ENCODE measurements around the gene TTC39B. TPM values are rescaled to one million over a fixed set of nuclear protein-coding genes. Genes with fewer than 3 reads are reported as not detected.
"Not testable (repeated sequence)": the region's sequence is repeated elsewhere in the genome, so short reads cannot be mapped to it uniquely, and the experiment has no call there.

TTC39B gene
- polyA plus RNA-seq, 6 donors from 2014 or later, result 0.19 to 6.7 (median 3.2) TPM

DNA sequence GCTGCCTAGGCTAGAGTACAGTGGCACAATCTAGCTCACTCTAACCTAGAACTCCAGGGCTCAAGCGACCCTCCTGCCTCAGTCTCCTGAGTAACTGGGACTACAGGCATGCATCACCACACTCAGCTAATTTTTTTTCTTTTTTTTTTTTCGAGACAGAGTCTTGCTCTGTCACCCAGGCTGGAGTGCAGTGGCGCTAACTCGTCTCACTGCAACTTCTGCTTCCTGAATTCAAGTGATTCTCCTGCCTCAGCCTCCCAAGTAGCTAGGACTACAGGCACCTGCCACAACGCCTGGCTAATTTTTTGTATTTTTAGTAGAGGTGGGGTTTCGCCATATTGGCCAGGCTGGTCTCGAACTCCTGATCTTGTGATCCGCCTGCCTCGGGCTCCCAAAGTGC lies 12.6 kb upstream of the TTC39B start:
- Mint-ChIP-seq H3K36me3 (peaks cover 0 to 17% of the 10 kb centered on the region in 2 donors), H3K9me3 (peaks cover 6 to 22% (median 18%) of the 10 kb centered on the region in 7 donors), H3K27me3 (peaks cover 7 to 13% (median 10%) of the 10 kb centered on the region in 3 donors)
- H3K4me3 Mint-ChIP-seq; DNase-seq; H3K4me1 Mint-ChIP-seq; ATAC-seq (ENCODE audit: low read depth in 2 of 2); H3K27ac Mint-ChIP-seq: not testable (repeated sequence)

DNA sequence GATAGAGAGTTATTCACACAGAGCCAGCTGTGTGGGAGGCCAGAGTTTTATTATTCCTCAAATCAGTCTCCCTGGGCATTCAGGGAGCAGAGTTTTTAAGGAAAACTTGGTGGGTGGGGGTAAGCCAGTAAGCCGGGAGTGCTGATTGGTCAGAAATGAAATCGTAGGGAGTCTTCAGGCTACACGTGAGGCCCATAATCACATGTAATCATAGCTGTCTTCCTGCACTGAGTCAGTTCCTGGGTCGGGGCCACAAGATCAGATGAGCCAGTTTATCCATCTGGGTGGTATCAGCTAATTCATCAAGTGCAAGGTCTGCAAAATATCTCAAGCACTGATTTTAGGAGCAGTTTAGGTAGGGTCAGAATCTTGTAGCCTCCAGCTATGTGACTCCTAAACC lies 10.8 kb upstream of the TTC39B start:
- Mint-ChIP-seq H3K27ac (no peak overlapping the region), H3K27me3 (peaks cover 4 to 17% (median 8%) of the 10 kb centered on the region in 3 donors), H3K4me1 (no peaks in the 10 kb centered on the region), H3K36me3 (peaks cover 0 to 7% of the 10 kb centered on the region in 2 donors), H3K4me3 (no peak overlapping the region), H3K9me3 (peaks cover 5 to 10% (median 8%) of the 10 kb centered on the region in 7 donors)
- ATAC-seq (ENCODE audit: low read depth in 2 of 2) (no peak), DNase-seq (no peak)

DNA sequence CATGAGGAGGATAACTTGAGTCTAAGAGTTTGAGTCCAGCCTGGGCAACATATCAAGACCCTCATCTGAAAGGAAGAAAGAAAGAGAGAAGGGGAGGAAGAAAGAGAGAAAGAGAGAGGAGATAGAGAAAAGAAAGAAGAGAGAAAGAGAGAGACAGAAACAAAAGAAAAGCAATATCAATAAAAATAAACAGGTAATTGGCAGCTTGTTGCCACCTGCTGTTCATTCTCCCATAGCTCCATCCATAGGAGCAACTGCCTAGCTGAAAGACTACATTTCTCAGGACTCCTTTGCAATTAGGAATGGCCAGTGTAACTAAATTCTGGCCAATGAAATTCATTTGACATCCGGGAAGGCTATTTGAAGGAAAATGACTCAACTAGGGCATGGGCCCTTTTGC lies 4.6 kb upstream of the TTC39B start:
- Mint-ChIP-seq H3K4me1 (peaks cover 0 to 13% (median 5%) of the 10 kb centered on the region in 3 donors), H3K27ac (no peak overlapping the region), H3K36me3 (no peaks in the 10 kb centered on the region), H3K27me3 (peaks cover 0 to 20% (median 18%) of the 10 kb centered on the region in 3 donors), H3K9me3 (peaks cover 0 to 4% (median 3%) of the 10 kb centered on the region in 7 donors), H3K4me3 (no peak overlapping the region)
- DNase-seq (no peak), ATAC-seq (ENCODE audit: low read depth in 2 of 2) (no peak)

DNA sequence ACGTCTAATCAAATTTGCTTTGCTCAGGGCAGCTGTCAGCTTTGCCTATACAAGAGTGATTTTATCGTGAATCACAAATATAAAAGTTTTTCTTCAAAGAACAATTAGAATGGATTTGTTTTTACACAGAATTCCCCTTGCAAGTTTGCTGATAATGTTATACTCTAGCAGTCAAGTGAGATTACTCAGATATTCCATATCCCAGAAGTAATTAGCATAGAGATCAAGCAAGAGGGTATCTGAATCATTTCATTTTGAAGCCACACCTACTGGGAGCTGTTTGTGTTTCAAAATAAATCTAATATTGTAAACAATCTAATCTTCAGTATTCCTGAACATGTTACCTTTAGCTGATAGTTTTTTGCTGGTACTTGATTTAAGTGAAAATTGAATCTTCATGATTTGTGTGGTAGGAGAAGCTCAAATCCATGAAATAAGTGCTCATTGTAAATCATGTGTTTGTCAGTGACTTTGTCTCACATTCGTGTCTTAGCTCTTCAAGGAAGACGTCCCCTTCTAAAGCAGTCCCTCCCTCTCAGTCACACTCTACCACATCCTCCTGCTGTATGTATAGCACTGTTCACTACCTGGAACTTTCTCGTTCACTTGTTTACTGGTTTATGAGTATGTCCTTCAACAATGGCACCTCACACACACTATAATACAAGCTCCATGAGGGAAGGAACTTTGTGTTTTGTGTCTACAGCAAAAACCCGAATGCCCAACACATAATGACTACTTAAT lies 3.3 kb upstream of the TTC39B start:
- H3K27ac Mint-ChIP-seq, result no peak overlapping the region
- H3K4me1 Mint-ChIP-seq, result peaks cover 9 to 26% (median 14%) of the 10 kb centered on the region in 3 donors
- H3K27me3 Mint-ChIP-seq, result peaks cover 0 to 20% (median 18%) of the 10 kb centered on the region in 3 donors
- H3K4me3 Mint-ChIP-seq, result peak overlapping the region in 1 of 8 donors; percentile 60
- H3K9me3 Mint-ChIP-seq, result peaks cover 0 to 4% (median 3%) of the 10 kb centered on the region in 7 donors
- H3K36me3 Mint-ChIP-seq, result no peaks in the 10 kb centered on the region
- no peak for ATAC-seq (ENCODE audit: low read depth in 2 of 2)
- no peak for DNase-seq

DNA sequence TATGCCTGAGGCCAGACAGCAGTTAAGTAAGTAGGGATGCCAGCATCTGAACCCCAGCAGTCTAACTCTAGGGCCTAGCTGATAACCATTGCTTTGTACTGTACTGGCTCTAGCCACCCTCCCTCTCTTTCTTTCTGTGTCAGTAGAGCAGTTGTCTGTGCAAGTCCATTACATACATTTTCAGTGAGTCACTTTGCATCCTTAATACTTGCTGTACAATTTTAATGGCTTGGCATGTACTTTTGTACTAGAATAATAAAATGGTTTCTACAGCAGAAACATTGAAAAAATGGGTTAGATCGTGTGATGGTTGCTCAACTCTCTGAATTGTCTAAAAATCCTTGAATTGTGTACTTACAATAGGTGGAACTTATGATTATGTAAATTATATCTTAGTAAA lies 1.5 kb upstream of the TTC39B start:
- peak overlapping the region in 7 of 8 donors; percentile 42 to 96 (median 93) for H3K4me3 Mint-ChIP-seq
- ATAC-seq (ENCODE audit: low read depth in 2 of 2) (no peak), DNase-seq (no peak)
- H3K27me3 Mint-ChIP-seq, result peaks cover 0 to 16% (median 12%) of the 10 kb centered on the region in 3 donors
- peak overlapping the region in 1 of 6 donors; percentile 87 for H3K27ac Mint-ChIP-seq
- H3K4me1 Mint-ChIP-seq, result peaks cover 21 to 39% (median 27%) of the 10 kb centered on the region in 3 donors
- H3K9me3 Mint-ChIP-seq, result peaks cover 0 to 3% (median under 1%) of the 10 kb centered on the region in 7 donors
- H3K36me3 Mint-ChIP-seq, result no peaks in the 10 kb centered on the region

DNA sequence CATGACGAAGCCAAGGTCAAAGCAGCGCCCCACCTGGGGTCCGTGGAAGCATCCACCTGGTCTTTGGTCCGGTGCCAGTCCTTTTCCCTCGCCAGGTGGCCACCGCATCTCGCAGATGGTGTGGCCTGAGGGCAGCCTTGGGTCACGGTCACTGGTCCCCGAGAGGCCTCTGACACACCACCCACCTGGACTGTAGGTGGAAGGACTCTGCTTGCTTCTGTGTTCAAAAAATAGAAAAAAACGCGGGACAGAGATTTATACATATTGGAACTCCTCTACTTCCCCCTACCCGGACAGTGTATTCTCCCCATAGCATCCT lies 466 bp upstream of the TTC39B start:
- DNase-seq (no peak), ATAC-seq (ENCODE audit: low read depth in 2 of 2) (peak in 1 of 2 donors; percentile 0)
- Mint-ChIP-seq H3K4me1 (peaks cover 21 to 39% (median 27%) of the 10 kb centered on the region in 3 donors), H3K4me3 (peak overlapping the region; percentile 86 to 99 (median 96)), H3K27ac (peak overlapping the region in 5 of 6 donors; percentile 36 to 97 (median 83)), H3K9me3 (no peaks in the 10 kb centered on the region), H3K27me3 (peaks cover 0 to 12% (median 8%) of the 10 kb centered on the region in 3 donors), H3K36me3 (no peaks in the 10 kb centered on the region)

DNA sequence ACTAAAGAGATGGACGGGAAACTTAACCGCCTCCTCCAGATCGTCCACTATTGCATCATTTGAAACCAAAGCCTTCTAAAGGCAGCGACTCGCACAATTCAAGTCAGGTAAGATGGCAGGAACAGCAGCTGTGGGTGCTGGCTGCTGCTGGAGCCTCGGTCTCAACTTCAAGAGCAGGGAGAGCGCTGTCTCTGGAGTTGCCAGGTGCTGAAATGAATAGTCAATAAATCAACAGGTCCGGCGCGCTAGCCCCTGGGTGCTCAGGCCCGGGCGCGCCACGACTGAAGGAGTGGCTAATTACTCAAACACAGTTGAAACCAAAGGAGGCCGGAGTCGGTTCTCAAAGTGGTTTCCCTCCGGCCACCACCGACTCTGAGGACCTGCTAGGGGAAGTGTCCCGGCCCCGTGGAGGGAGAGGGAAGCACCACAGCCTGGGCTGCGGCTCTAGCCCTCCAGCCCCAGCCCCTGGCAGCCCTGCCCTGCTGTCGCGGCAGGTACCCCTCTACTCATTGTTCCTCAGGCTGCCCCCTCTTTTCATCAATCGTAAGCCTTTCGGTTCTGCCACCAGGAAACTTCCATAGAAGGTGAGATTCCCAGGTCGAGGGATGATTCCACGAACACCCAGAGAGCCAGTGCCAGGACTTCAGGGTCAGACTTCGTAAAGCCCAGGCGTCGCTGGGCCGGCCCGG lies 804 bp downstream of the TTC39B start:
- DNase-seq, result peak; percentile 31
- H3K27ac Mint-ChIP-seq, result peak overlapping the region; percentile 4 to 93 (median 84)
- H3K27me3 Mint-ChIP-seq, result peaks cover 0 to 8% (median 6%) of the 10 kb centered on the region in 3 donors
- H3K4me3 Mint-ChIP-seq, result peak overlapping the region; percentile 86 to 99 (median 96)
- H3K9me3 Mint-ChIP-seq, result no peaks in the 10 kb centered on the region
- H3K36me3 Mint-ChIP-seq, result no peaks in the 10 kb centered on the region
- peaks cover 22 to 42% (median 27%) of the 10 kb centered on the region in 3 donors for H3K4me1 Mint-ChIP-seq
- ATAC-seq (ENCODE audit: low read depth in 2 of 2), result peak; percentile 12 to 17

DNA sequence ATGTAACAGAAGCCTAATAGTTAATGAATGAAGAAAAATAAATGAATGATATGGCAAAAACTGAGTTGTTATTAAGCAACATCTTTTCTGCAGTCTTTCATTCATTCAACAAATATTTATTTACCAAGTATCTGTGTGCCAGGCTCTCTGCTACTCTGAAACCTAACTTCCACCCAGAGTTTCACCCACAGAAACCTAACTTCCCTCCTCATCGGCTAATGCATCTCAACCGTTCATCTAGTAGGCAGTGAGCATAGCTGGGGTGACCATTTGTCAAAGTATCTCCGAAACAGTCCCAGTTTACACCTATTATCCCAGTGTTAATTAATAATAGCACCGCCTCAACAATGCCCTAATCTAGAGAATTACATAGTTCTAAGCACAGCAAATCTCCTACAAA lies 1.5 kb downstream of the TTC39B start:
- H3K9me3 Mint-ChIP-seq, result no peaks in the 10 kb centered on the region
- peaks cover 0 to 4% (median 3%) of the 10 kb centered on the region in 3 donors for H3K27me3 Mint-ChIP-seq
- peak overlapping the region; percentile 86 to 99 (median 96) for H3K4me3 Mint-ChIP-seq
- peaks cover 28 to 49% (median 34%) of the 10 kb centered on the region in 3 donors for H3K4me1 Mint-ChIP-seq
- no peaks in the 10 kb centered on the region for H3K36me3 Mint-ChIP-seq
- ATAC-seq (ENCODE audit: low read depth in 2 of 2) (peak; percentile 16 to 29), DNase-seq (peak; percentile 21)
- peak overlapping the region; percentile 4 to 93 (median 68) for H3K27ac Mint-ChIP-seq

DNA sequence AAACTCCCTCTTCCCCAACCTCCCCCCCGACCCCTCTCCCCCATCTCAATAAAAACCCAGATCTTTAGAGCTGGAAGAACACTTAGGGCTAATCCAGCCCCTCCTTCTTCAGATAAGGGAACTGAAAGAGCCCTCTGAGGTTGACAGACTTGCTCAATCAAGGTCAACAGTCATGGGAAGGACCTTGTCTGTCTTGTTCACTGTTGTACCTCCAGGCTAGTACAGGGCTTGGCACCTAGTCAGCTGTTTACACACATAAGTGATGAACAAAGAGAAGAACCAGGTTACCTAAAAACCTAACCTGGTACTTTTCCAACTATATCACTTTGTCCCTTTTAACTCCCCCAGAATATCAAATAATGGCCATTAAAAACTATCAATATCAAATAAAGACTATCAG lies 2.4 kb downstream of the TTC39B start:
- Mint-ChIP-seq H3K27me3 (no peaks in the 10 kb centered on the region), H3K9me3 (no peaks in the 10 kb centered on the region), H3K27ac (peak overlapping the region; percentile 6 to 93 (median 75)), H3K4me3 (peak overlapping the region in 7 of 8 donors; percentile 11 to 96 (median 90)), H3K36me3 (no peaks in the 10 kb centered on the region), H3K4me1 (peaks cover 36 to 58% (median 42%) of the 10 kb centered on the region in 3 donors)
- peak; percentile 64 for DNase-seq
- peak; percentile 85 to 86 for ATAC-seq (ENCODE audit: low read depth in 2 of 2)

DNA sequence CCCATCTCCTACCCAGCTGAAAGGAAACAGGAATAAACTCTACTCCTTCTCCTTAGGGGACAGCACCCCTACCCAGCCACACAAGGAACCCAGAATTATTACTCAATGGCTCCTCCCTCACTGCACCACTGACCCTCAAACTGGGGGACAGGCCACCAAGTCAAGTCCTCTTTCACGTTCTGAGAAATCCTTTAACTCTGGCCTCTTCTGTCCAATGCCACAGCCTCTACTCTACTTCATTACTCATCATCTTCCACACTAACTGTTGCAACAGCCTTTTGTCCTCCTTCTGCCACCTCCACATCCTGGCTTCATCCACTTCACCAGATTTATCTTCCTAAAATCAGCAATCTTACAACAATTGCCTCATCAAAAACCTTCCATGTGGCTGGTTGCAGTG lies 6.8 kb downstream of the TTC39B start:
- no peak for DNase-seq

DNA sequence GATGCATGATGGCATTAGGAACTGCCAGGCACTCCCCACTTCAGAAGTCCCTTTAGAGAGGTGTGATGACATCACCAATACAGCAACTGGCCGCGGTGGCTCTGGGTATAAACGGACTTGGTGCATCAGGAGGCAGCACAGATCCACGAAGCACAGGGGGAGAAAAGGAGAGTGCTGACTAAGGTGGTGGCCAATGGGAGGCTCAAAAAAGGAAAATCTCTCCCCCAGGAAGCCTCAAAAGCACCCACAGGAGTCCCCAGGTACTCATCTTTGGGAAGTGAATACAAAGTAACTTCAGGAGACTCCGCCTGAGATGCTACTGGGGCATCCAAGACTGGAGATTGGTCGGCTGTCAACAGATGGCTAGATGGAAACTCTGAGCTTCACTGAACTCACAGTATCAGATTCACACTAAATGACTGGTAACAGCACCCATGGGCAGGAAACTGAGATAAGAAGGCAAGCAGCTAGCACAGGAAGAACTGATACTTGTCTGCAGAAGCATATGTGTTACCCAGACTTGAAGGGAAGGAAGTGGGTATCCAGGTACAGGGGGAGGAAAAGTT lies 7.6 kb downstream of the TTC39B start:
- H3K27me3 Mint-ChIP-seq, result no peaks in the 10 kb centered on the region
- peaks cover 0 to 8% of the 10 kb centered on the region in 2 donors for H3K36me3 Mint-ChIP-seq
- peak; percentile 51 to 56 for ATAC-seq (ENCODE audit: low read depth in 2 of 2)

More for the DNA sequence above, 6.8 kb downstream of the TTC39B start:
- H3K27ac Mint-ChIP-seq, result peak overlapping the region in 5 of 6 donors; percentile 51 to 95 (median 90)
- peaks cover 0 to 5% (median 1%) of the 10 kb centered on the region in 7 donors for H3K9me3 Mint-ChIP-seq
- H3K4me3 Mint-ChIP-seq, result peak overlapping the region in 6 of 8 donors; percentile 22 to 69 (median 53)
- no peak for ATAC-seq (ENCODE audit: low read depth in 2 of 2)
- peaks cover 57 to 64% (median 61%) of the 10 kb centered on the region in 3 donors for H3K4me1 Mint-ChIP-seq
- H3K36me3 Mint-ChIP-seq, result peaks cover 0 to 8% of the 10 kb centered on the region in 2 donors
- no peaks in the 10 kb centered on the region for H3K27me3 Mint-ChIP-seq

DNA sequence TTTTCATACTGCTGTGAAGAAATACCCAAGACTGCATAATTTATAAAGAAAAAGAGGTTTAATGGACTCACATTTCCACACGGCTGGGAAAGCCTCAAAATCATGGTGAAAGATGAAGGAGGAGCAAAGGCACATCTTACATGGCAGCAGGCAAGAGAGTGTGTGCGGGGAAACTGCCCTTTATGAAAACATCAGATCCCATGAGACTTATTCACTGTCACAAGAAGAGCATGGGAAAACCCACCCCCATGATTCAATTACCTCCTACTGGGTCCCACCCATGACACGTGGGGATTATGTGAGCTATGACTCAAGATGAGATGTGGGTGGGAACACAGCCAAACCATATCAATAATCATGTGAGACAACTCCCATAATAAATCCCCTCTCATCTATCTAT lies 8.7 kb downstream of the TTC39B start:
- Mint-ChIP-seq H3K4me3 (peak overlapping the region in 3 of 8 donors; percentile 12 to 51 (median 18)), H3K4me1 (peaks cover 49 to 66% (median 56%) of the 10 kb centered on the region in 3 donors), H3K36me3 (peaks cover 0 to 8% of the 10 kb centered on the region in 2 donors), H3K27me3 (no peaks in the 10 kb centered on the region), H3K9me3 (peaks cover 0 to 5% (median 1%) of the 10 kb centered on the region in 7 donors), H3K27ac (peak overlapping the region in 5 of 6 donors; percentile 43 to 95 (median 82))
- DNase-seq (no peak), ATAC-seq (ENCODE audit: low read depth in 2 of 2) (no peak)

More for the DNA sequence above, 7.6 kb downstream of the TTC39B start:
- peak overlapping the region; percentile 40 to 95 (median 80) for H3K27ac Mint-ChIP-seq
- DNase-seq, result peak; percentile 42
- peaks cover 0 to 5% (median 1%) of the 10 kb centered on the region in 7 donors for H3K9me3 Mint-ChIP-seq
- H3K4me3 Mint-ChIP-seq, result peak overlapping the region; percentile 20 to 73 (median 54)
- peaks cover 49 to 61% (median 53%) of the 10 kb centered on the region in 3 donors for H3K4me1 Mint-ChIP-seq
